ENCODE measurements around the gene OXA1L. TPM values are rescaled to one million over a fixed set of nuclear protein-coding genes. Genes with fewer than 3 reads are reported as not detected.

OXA1L gene
- total and polyA plus RNA-seq, 2 of the 13 experiments (the other 11 are each of a cell fraction or from before 2014, with no cell fraction given): 230 to 589 TPM

GRCh38 chr14:22780105-22780679 lies 13.7 kb downstream of the OXA1L start (continued):
- TF ChIP-seq POGK (CRISPR knock-in tag; conservative IDR thresholded peaks at IDR 0.05) (no peak), ZBTB43 (CRISPR knock-in tag; conservative IDR thresholded peaks at IDR 0.05) (no peak), ZFP36 (IDR thresholded peaks at IDR 0.05; ENCODE audit: borderline replicate concordance, low read depth, low read length, partially characterized antibody) (no peak), PBX2 (CRISPR knock-in tag; IDR thresholded peaks at IDR 0.05) (no peak), ATRX (CRISPR knock-in tag; IDR thresholded peaks at IDR 0.05; ENCODE audit: borderline replicate concordance) (no peak), ZNF33A (CRISPR knock-in tag; IDR thresholded peaks at IDR 0.05; ENCODE audit: borderline replicate concordance) (no peak)

GRCh38 chr14:22780941-22781300 lies 14.4 kb downstream of the OXA1L start:
- no peak overlapping the region for H3K27ac ChIP-seq (ENCODE audit: extremely low read length, insufficient read depth, low read length)
- no TSS peak for BruUV-seq (replicated peaks)
- no peaks in the 10 kb centered on the region for H3K36me3 ChIP-seq (replicated peaks in 1 of 2; ENCODE audit: control insufficient read depth in 1 of 2, insufficient read depth in 2 of 2, low read length in 2 of 2)
- no peak overlapping the region for H3K9ac ChIP-seq (ENCODE audit: insufficient read depth, low read depth, low read length)
- POLR2A ChIA-PET: interaction anchor here (1.0 to 2.3 kb wide), 3 partner anchors 8 to 38 kb away, joined by 4 to 14 read pairs (median 6); partner anchors contain the start of gene OXA1L
- 53% methylated on average over 5 of the region's 5 CpGs for WGBS (ENCODE audit: low lambda C conversion rate)
- no peaks in the 10 kb centered on the region for H3K27me3 ChIP-seq (ENCODE audit: control insufficient read depth in 1 of 2, insufficient read depth in 2 of 2, low read length in 2 of 2)
- in situ Hi-C loops (cut with HindIII; ENCODE audit: extremely low pct_ligation_motif_present, low pct_unique_long_range_greater_than_20kb) (no loop called here), intact Hi-C loops (cut with micrococcal nuclease; ENCODE audit: unreplicated experiment) (no loop called here)
- no peak overlapping the region for H3K4me3 ChIP-seq (replicated peaks in 1 of 3; ENCODE audit: insufficient read depth in 1 of 3, low read depth in 2 of 3, low read length in 3 of 3)
- H3K9me3 ChIP-seq (ENCODE audit: low read length): no peaks in the 10 kb centered on the region
- H2AFZ ChIP-seq (ENCODE audit: low read length): no peak overlapping the region
- ATAC-seq: peak; percentile 1; the same call in 2 of the 3 replicates
- FAIRE-seq: no peak
- CTCF ChIA-PET (ENCODE audit: low intra/inter-chr PET ratio, low total read pairs): interaction anchor here (1.3 kb wide), 1 partner anchor 72 kb away, joined by 5 read pairs; no protein-coding TSS in a partner anchor
- H3K4me1 ChIP-seq (ENCODE audit: insufficient read depth, low read length): peaks cover 7% of the 10 kb centered on the region; the same call in 1 of the 2 replicates
- DNase-seq (ENCODE audit: low spot score): no peak
- H3K4me2 ChIP-seq (ENCODE audit: low read depth, low read length): no peak overlapping the region
- H3K79me2 ChIP-seq (ENCODE audit: insufficient read depth, low read length): no peaks in the 10 kb centered on the region
- no peaks in the 10 kb centered on the region for H4K20me1 ChIP-seq (ENCODE audit: insufficient read depth, low read length)
- TF ChIP-seq HCFC1 (IDR thresholded peaks at IDR 0.05; ENCODE audit: low read depth, low read length) (no peak), RAD21 (CRISPR knock-in tag; IDR thresholded peaks at IDR 0.05) (0 out of 2 replicates have a peak, but pooled peaks have one; percentile 11), KLF13 (CRISPR knock-in tag; IDR thresholded peaks at IDR 0.05) (0 out of 2 replicates have a peak, but pooled peaks have one; percentile 44), REPIN1 (CRISPR knock-in tag; IDR thresholded peaks at IDR 0.05; ENCODE audit: borderline replicate concordance, low read depth) (no peak), DMAP1 (CRISPR knock-in tag; IDR thresholded peaks at IDR 0.05) (no peak), PLRG1 (conservative IDR thresholded peaks at IDR 0.05) (no peak), ZBTB43 (CRISPR knock-in tag; conservative IDR thresholded peaks at IDR 0.05) (no peak), ZNF773 (CRISPR knock-in tag; IDR thresholded peaks at IDR 0.05; ENCODE audit: borderline replicate concordance) (no peak), HHEX (CRISPR knock-in tag; IDR thresholded peaks at IDR 0.05) (peak; percentile 10; the same call in 1 of the 2 replicates), XBP1 (CRISPR knock-in tag; IDR thresholded peaks at IDR 0.05) (no peak)

Measured in HepG2 (cell line).